Kidney (tissue), 14 donors: ENCODE measurements around the gene TACR2. TPM values are rescaled to one million over a fixed set of nuclear protein-coding genes. Genes with fewer than 3 reads are reported as not detected.

Source experiments
- DNase-seq, 5 donors: peaks; one replicate each; pipeline ENCODE4 v3.0.0-alpha.2; 2013 to 2020
- FAIRE-seq: peaks from 2 replicates; lab custom pipeline; 2012; peaks lifted over from hg19 to GRCh38; lab: Jason Lieb, UNC
- H3K27ac ChIP-seq, 2 donors: one replicate each; pipeline ENCODE4 v1.7.0; 2013; ENCODE audit warnings: low read depth in 2 of 2, low read length in 2 of 2, inconsistent platforms in 1 of 2
- H3K27me3 ChIP-seq: one replicate; pipeline ENCODE4 v1.7.1; 2013; ENCODE audit warnings: low read length, inconsistent platforms; ENCODE audit not compliant: control insufficient read depth, insufficient read depth
- H3K36me3 ChIP-seq, 3 donors: one replicate each; pipeline versions ENCODE4 v1.7.0 to v1.7.1; 2013; ENCODE audit warnings: low read length in 3 of 3, control low read depth in 1 of 3, inconsistent platforms in 1 of 3; ENCODE audit not compliant: insufficient read depth in 3 of 3, control insufficient read depth in 2 of 3
- H3K4me1 ChIP-seq, 3 donors: one replicate each; pipeline versions ENCODE4 v1.7.0 to v1.7.1; 2013; ENCODE audit warnings: low read length in 3 of 3, inconsistent platforms in 1 of 3, low read depth in 1 of 3; ENCODE audit not compliant: control insufficient read depth in 2 of 3, insufficient read depth in 2 of 3
- H3K4me3 ChIP-seq, 3 donors: one replicate each; pipeline versions ENCODE4 v1.7.0 to v1.8.1; 2013; ENCODE audit warnings: low read length in 3 of 3, control low read depth in 1 of 3, inconsistent platforms in 1 of 3
- H3K9ac ChIP-seq, 3 donors: one replicate each; pipeline versions ENCODE4 v1.7.0 to v1.7.1; 2013; ENCODE audit warnings: low read length in 3 of 3, control low read depth in 1 of 3, inconsistent platforms in 1 of 3
- H3K9me3 ChIP-seq, 3 donors: one replicate each; pipeline versions ENCODE4 v1.7.0 to v1.7.1; 2013; ENCODE audit warnings: low read length in 3 of 3, control low read depth in 1 of 3, inconsistent platforms in 1 of 3; ENCODE audit not compliant: control insufficient read depth in 2 of 3, insufficient read depth in 1 of 3
- CTCF ChIP-seq: IDR thresholded peaks from 3 replicates; pipeline ENCODE4 v1.5.1; 2012; ENCODE audit warnings: mild to moderate bottlenecking, moderate library complexity, borderline replicate concordance; ENCODE audit not compliant: insufficient read depth; ENCODE audit errors: extremely low read depth
- intact Hi-C: fragments of 100-400 bp; cut with DNase I; formaldehyde crosslinking; loops from one replicate; pipeline ENCODE4 v1.11.1; 2022
- polyA plus RNA-seq: library from polyadenylated mRNA; stranded (reverse); fragments of 350-450 nt; fragmentation: Illumina TruSeq; extraction: RNeasy Lipid Tissue Mini Kit (QIAGEN cat#74804); gene quantifications from one replicate; pipeline ENCODE4 v1.2.3, GENCODE V29; 2014; ENCODE audit warnings: low read depth, low replicate concordance; ENCODE audit not compliant: insufficient read depth
- total RNA-seq: library from RNA; stranded (reverse); fragmentation: NEBNext Ultra II Directional; extraction: Animal tissue kit (Norgen Biotek cat#: 25700); gene quantifications from one replicate; pipeline ENCODE4 v1.2.1, GENCODE V29; 2021
- donor health status: control.
- donor health status: control.
- donor health status: control.
- donor health status: control.
- donor health status: control.
- donor health status: DM: yes; HTN: yes; CAD: no.
- donor health status: Normal renal cell carcinoma (clear cell type).

TACR2 gene
- total and polyA plus RNA-seq, 2 donors from 2014 or later = 0.37 to 0.38 TPM

- H3K27ac ChIP-seq = peak overlapping the region; percentile 75 to 89
- peak overlapping the region in 1 of 3 donors; percentile 42 for H3K4me3 ChIP-seq
- no peaks in the 10 kb centered on the region for H3K27me3 ChIP-seq
- H3K9ac ChIP-seq = peak overlapping the region in 2 of 3 donors; percentile 10 to 48
- no peaks in the 10 kb centered on the region for H3K9me3 ChIP-seq
- FAIRE-seq = no peak
- no peak for TF ChIP-seq CTCF
- no peaks in the 10 kb centered on the region for H3K36me3 ChIP-seq
- DNase-seq = no peak
- intact Hi-C loops = no loop called here
- H3K4me1 ChIP-seq = peaks cover 0 to 11% (median 0%) of the 10 kb centered on the region in 3 donors
Measured at GRCh38 chr10:69409176-69409495, 7.6 kb downstream of the TACR2 start.

- Histone ChIP-seq H3K4me3 (peak overlapping the region in 1 of 3 donors; percentile 42), H3K27me3 (no peaks in the 10 kb centered on the region), H3K4me1 (peaks cover 0 to 11% (median 0%) of the 10 kb centered on the region in 3 donors), H3K9ac (peak overlapping the region in 2 of 3 donors; percentile 10 to 48), H3K27ac (peak overlapping the region; percentile 75 to 89), H3K9me3 (no peaks in the 10 kb centered on the region), H3K36me3 (no peaks in the 10 kb centered on the region)
- intact Hi-C loops = no loop called here
- peak; percentile 68 for TF ChIP-seq CTCF
- FAIRE-seq = no peak
- peak; percentile 94 to 98 (median 97) for DNase-seq
Measured at GRCh38 chr10:69408318-69409175, 8.2 kb downstream of the TACR2 start.

- no peak overlapping the region for H3K4me3 ChIP-seq
- no peak overlapping the region for H3K9ac ChIP-seq
- intact Hi-C loops = no loop called here
- H3K4me1 ChIP-seq = peaks cover 0 to 11% (median 0%) of the 10 kb centered on the region in 3 donors
- H3K27me3 ChIP-seq = no peaks in the 10 kb centered on the region
- TF ChIP-seq CTCF = peak; percentile 8
- DNase-seq (peak; percentile 35 to 82 (median 57)), FAIRE-seq (no peak)
- H3K27ac ChIP-seq = no peak overlapping the region
- no peaks in the 10 kb centered on the region for H3K9me3 ChIP-seq
- H3K36me3 ChIP-seq = no peaks in the 10 kb centered on the region
Measured at GRCh38 chr10:69407621-69408301, 9.0 kb downstream of the TACR2 start.
